GM19397 (cell line): Measurements from ENCODE around the gene HDAC5.
"Not testable (repeated sequence)": the region's sequence is repeated elsewhere in the genome, so short reads cannot be mapped to it uniquely, and the experiment has no call there.

ENCODE experiments used
- ATAC-seq: cut with Tn5 transposase; IDR thresholded peaks from one replicate; pipeline ENCODE4 v1.9.1; 2021; ENCODE audit warnings: mild to moderate bottlenecking, moderate library complexity; ENCODE audit not compliant: unreplicated experiment

The HDAC5 gene

GRCh38 chr17:44071198-44071520 lies 52.3 kb downstream of the HDAC5 start:
- ATAC-seq: no peak

- peak; percentile 69 for ATAC-seq
Measured at GRCh38 chr17:44070455-44071197, 52.8 kb downstream of the HDAC5 start, which contains the start of gene G6PC3. G6PC3 (plus strand) TSS chr17:44070735; CDS start chr17:44070966, 231 bp downstream.

GRCh38 chr17:44069974-44070454 lies 53.4 kb downstream of the HDAC5 start:
- no peak for ATAC-seq

- ATAC-seq: no peak
Measured at GRCh38 chr17:44067545-44067940, 55.9 kb downstream of the HDAC5 start.

- ATAC-seq: peak; percentile 73
Measured at GRCh38 chr17:44066204-44066930, 57.1 kb downstream of the HDAC5 start, which contains the start of gene LSM12. LSM12 (minus strand) TSS chr17:44066671; CDS start chr17:44066587, 84 bp downstream.

GRCh38 chr17:44065668-44066203 lies 57.7 kb downstream of the HDAC5 start:
- no peak for ATAC-seq

- no peak for ATAC-seq
Measured at GRCh38 chr17:44063704-44064639, 59.5 kb downstream of the HDAC5 start.

DNA sequence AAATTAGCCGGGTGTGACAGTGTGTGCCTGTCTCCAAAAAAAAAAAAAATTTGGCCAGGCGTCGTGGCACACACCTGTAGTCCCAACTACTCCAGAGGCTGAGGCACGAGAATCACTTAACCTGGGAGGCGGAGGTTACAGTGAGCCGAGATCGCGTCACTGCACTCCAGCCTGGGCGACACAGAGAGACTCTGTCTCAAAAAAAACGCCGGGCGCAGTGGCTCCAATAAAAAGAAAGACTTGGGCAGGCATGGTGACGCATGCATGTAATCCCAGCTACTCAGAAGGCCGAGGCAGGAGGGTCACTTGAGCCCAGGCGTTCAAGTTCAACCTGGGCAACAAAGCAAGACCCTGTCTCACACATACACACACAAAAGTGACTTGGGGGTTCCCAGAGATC lies 60.6 kb downstream of the HDAC5 start:
- ATAC-seq: no peak

- no peak for ATAC-seq
Measured at GRCh38 chr17:44061446-44061845, 62.0 kb downstream of the HDAC5 start.

GRCh38 chr17:44059101-44059892 lies 64.1 kb downstream of the HDAC5 start:
- no peak for ATAC-seq

GRCh38 chr17:44053125-44053872 lies 70.1 kb downstream of the HDAC5 start:
- ATAC-seq: no peak

- no peak for ATAC-seq
Measured at GRCh38 chr17:44049294-44050060, 74.0 kb downstream of the HDAC5 start.

- ATAC-seq: not testable (repeated sequence)
Measured at GRCh38 chr17:44046893-44047292, 76.5 kb downstream of the HDAC5 start.

- no peak for ATAC-seq
Measured at GRCh38 chr17:44045486-44045885, 78.0 kb downstream of the HDAC5 start.

DNA sequence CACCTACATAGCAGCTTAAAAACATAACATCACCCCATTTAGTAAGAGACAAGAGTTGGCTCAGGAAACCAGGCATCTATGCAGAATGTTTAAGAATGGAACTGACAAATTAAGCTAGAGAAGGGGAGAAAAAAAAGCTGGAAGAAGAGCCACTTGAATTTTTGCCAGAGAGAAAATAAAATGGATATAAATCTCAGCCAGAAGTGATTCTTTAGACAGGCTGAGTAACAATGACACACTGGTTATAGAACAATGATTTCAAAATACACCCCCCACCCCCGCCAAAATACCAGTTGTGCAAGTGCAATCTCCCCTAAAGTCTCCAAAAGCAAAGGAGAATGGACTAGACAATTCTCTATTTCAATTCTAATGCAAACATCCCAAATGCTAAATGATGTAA lies 79.4 kb downstream of the HDAC5 start:
- no peak for ATAC-seq

GRCh38 chr17:44043272-44043696 lies 80.2 kb downstream of the HDAC5 start:
- ATAC-seq: no peak

DNA sequence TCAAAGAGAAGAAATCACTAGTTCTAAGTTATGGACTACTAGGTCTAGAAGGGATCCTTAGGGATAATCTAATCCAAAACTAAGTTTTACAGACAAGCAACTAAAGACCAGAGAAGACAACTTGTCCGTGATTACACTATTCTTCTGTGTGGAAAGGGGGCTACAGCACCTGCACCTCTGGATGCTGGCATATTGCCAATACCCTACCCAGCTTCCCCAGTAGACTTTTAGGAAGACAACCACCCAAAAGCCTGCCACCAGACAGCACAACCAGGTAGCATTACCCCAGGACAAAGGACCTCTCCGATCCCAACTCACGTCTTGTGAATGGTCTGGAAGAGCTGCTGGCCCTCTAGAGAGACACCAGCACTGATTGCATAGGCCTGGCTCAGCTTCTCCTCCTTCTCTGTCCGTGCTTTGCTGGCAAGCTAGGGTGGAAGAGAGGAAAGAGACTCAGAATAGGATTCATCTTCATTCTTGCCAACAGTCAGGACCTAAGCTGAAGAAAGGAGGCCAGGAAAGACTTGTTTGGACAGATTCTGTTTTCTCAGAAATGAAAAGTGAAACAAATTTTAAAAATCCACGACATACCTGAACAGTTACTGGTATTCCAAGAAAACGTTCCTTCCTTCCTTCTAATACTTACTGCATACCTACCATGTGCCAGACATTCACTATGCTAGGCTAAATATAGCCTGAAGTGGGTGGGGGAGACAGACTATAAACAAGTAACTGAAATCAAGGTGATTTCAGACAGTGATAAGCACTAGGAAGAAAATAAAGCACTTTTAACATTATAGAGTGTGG lies 83.4 kb downstream of the HDAC5 start:
- ATAC-seq: no peak

GRCh38 chr17:44038604-44039011 lies 84.8 kb downstream of the HDAC5 start:
- no peak for ATAC-seq
